Fibroblast of villous mesenchyme (primary cell): Measurements from ENCODE around the gene CYP24A1. TPM values are rescaled to one million over a fixed set of nuclear protein-coding genes. Genes with fewer than 3 reads are reported as not detected.

Source experiments
- DNase-seq: peaks from one replicate; pipeline ENCODE4 v3.0.0-alpha.2; 2010; ENCODE audit warnings: low read depth
- H3K4me3 ChIP-seq: 2 replicates; pipeline ENCODE4 v1.5.1; 2011; ENCODE audit warnings: low read depth, mild to moderate bottlenecking, low read length
- CTCF ChIP-seq: IDR thresholded peaks from 2 replicates; pipeline ENCODE4 v1.5.1; 2012; ENCODE audit warnings: low read depth, mild to moderate bottlenecking, low read length; ENCODE audit not compliant: insufficient read depth
- total RNA-seq: library from RNA; depleted of rRNA; stranded (reverse); fragments of >200 nt; gene quantifications from 2 replicates; pipeline ENCODE4 v1.2.3, GENCODE V29; 2012

The CYP24A1 gene
- total RNA-seq, 1 donor, result not detected

- no peak overlapping the region for H3K4me3 ChIP-seq
- TF ChIP-seq CTCF, result no peak
- no peak for DNase-seq
Observed at GRCh38 chr20:54184904-54185626, 11.3 kb upstream of the CYP24A1 start.

- no peak for TF ChIP-seq CTCF
- DNase-seq, result no peak
- no peak overlapping the region for H3K4me3 ChIP-seq
Observed at GRCh38 chr20:54184071-54184470, 10.3 kb upstream of the CYP24A1 start.

GRCh38 chr20:54180931-54181330, 7.1 kb upstream of the CYP24A1 start:
- no peak overlapping the region for H3K4me3 ChIP-seq
- TF ChIP-seq CTCF, result no peak
- DNase-seq, result no peak

- DNase-seq, result no peak
- TF ChIP-seq CTCF, result no peak
- H3K4me3 ChIP-seq, result no peak overlapping the region
Observed at GRCh38 chr20:54179946-54180345, 6.2 kb upstream of the CYP24A1 start.

GRCh38 chr20:54178256-54178655, 4.5 kb upstream of the CYP24A1 start:
- no peak for DNase-seq
- no peak overlapping the region for H3K4me3 ChIP-seq
- no peak for TF ChIP-seq CTCF

- no peak for DNase-seq
- no peak for TF ChIP-seq CTCF
- no peak overlapping the region for H3K4me3 ChIP-seq
Observed at GRCh38 chr20:54177378-54177777, 3.6 kb upstream of the CYP24A1 start.

GRCh38 chr20:54176610-54177009, 2.8 kb upstream of the CYP24A1 start:
- H3K4me3 ChIP-seq, result no peak overlapping the region
- no peak for TF ChIP-seq CTCF
- DNase-seq, result peak; percentile 36
